Stromal cell of bone marrow (primary cell): ENCODE results near the gene LRRFIP2.
"Not testable (repeated sequence)": the region's sequence is repeated elsewhere in the genome, so short reads cannot be mapped to it uniquely, and the experiment has no call there.

Experiments used
- DNase-seq: peaks from one replicate; pipeline ENCODE4 v3.0.0-alpha.2; 2012; ENCODE audit warnings: low read depth

Gene LRRFIP2

GRCh38 chr3:37143821-37144220 lies 30.6 kb downstream of the LRRFIP2 start:
- no peak for DNase-seq

GRCh38 chr3:37141676-37142075 lies 32.7 kb downstream of the LRRFIP2 start:
- no peak for DNase-seq

DNA sequence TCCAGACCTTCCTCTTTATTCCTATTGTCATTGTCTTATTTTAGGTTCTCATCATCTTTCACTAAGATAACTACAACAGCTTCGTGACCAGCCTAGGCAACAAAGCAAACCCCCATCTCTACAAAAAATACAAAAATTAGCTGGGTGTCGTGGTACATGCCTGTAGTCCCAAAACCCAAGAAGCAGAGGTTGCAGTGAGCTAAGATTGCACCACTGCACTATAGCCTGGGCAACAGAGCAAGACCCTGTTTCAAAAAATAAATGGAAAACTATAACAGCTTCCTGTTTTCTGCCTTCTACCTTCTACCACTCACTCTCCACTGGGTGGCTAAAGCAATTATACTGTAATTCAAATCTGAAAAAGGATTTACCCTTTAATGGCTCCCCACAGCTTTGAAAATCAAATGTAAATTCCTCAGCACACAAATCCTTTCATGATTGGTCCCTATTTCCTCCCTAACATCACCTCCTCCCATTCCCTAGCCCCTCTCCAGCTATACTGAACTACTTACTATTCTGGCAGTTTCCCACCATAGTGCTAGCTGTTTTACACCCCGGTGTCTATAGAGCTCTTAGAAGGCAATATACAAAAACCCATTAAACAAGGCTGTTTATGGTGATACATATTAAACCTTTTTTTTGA lies 33.4 kb downstream of the LRRFIP2 start:
- DNase-seq: no peak

GRCh38 chr3:37139567-37140052 lies 34.8 kb downstream of the LRRFIP2 start:
- DNase-seq: no peak

DNA sequence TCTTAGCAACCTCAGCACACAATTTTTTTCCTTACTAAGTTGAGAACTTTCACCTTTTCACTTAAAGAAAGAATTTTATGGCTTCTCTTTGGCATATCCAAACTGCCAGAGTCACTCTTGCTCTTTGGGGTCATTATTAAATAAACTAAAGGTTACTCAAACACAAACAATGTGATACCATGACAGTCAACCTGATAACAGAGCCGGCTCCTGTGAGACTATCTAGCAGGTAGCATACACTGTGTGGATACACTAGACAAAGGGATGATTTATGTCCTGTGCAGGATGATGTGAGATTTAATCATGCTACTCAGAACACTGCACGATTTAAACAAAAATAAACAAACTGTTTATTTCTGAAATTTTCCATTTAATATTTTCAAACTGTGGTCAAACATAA lies 35.6 kb downstream of the LRRFIP2 start:
- DNase-seq: no peak

GRCh38 chr3:37137516-37137915 lies 36.9 kb downstream of the LRRFIP2 start:
- no peak for DNase-seq

DNA sequence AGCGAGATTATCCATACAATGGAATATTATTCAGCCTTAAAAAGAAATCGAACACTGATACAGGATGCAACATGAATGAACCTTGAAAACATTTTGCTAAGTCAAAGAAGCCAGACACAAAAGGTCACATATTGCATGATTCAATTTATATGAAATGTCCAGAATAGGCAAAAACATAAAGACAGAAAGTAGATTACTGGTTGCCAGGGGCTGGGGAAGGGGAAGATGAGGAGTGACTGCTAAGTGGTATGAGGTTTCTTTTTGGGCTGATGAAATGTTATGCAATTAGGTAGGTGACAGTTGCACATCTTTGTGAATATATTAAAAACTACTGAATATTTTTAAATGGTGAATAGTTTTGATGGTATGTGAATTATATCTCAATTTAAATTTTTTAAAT lies 38.3 kb downstream of the LRRFIP2 start:
- DNase-seq: no peak

GRCh38 chr3:37135561-37135960 lies 38.8 kb downstream of the LRRFIP2 start:
- no peak for DNase-seq

- DNase-seq: no peak
Measured at GRCh38 chr3:37132334-37132733, 42.0 kb downstream of the LRRFIP2 start.

DNA sequence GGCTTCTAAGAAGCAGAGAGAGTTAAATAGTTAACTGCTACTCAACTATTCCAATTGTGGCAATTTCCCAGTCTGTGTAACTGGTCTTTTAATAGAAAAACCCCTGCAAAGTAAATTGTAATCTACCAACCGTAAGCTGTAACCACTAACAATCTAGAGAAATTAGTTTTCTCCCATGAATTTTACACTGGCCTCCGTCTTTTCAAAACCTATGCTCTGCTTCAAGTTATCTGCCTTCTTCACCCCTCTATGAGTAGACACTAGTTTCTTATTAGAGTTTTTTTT lies 42.6 kb downstream of the LRRFIP2 start:
- DNase-seq: no peak

- DNase-seq: no peak
Measured at GRCh38 chr3:37130984-37131859, 43.2 kb downstream of the LRRFIP2 start.

DNA sequence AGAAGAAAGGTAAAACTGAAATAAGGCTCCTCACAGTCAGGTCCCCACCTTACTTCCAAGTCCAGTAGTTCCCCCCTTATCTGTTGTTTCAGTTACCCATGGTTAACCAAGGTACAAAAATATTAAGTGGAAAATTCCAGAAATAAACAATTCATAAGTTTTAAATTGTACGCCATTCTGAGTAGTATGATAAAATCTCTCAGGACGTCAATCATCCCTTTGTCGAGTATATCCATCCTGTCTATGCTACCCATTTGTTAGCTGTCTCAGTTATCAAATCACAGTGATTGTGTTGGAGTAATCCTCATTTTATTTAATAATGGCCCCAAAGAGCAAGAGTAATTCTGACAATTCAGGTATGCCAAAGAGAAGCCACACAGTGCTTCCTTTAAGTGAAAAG lies 43.9 kb downstream of the LRRFIP2 start:
- no peak for DNase-seq

DNA sequence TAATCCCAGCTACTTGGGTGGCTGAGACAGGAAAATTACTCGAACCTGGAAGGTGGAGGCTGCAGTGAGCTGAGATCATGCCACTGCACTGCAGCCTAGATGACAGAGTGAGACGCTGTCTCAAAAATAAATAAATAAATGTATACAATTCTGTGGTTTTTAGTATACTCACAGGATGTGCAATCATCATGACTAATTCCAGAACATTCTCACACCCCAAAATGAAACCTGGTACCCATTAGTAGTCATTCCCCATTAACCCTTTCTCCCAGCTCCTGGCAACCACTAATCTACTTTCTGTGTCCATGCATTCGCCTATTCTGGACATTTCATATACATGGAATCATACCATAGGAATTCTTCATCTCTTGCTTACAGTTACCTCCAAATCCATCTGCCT lies 44.5 kb downstream of the LRRFIP2 start:
- DNase-seq: no peak

DNA sequence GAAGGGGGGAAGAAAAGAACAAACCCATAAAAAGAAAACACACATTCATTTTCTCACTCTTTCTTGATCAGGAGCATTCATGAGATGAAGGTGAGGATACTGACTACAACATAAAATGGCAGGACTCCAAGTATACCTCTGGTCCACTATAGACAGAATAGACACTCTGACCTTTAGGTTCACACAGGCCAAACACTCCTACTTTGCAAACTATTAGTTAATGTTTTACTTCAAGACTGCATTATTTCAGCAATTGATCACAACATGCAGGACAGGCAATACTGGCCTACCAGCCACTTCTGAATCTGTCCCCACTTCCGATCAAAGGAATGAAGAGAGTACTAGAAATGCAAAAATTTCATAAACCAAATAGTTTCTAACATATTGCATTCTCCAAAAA lies 47.0 kb downstream of the LRRFIP2 start:
- no peak for DNase-seq

- DNase-seq: no peak
Measured at GRCh38 chr3:37126856-37127255, 47.5 kb downstream of the LRRFIP2 start.

- DNase-seq: no peak
Measured at GRCh38 chr3:37125195-37126073, 48.9 kb downstream of the LRRFIP2 start.

DNA sequence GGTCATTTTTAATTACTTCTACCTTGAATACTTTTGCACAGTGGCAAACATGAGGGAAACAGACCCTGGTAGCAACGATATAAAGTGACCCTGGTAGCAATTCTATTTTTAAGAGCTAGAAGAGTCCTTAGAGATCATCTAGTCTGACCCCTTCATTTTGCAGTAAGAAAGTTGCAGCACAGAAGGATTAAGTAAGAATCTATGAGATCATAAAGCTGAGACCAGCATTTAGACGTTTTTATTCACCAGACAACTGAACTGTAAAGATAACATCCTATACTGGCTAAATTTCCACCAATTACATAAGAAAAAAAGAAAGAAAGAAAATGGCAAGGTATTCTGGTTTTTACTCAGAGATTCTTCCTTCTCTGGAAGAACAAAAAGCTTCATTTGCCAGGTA lies 49.9 kb downstream of the LRRFIP2 start:
- no peak for DNase-seq

- no peak for DNase-seq
Measured at GRCh38 chr3:37123292-37123691, 51.1 kb downstream of the LRRFIP2 start.

GRCh38 chr3:37122069-37122468 lies 52.3 kb downstream of the LRRFIP2 start:
- DNase-seq: not testable (repeated sequence)

DNA sequence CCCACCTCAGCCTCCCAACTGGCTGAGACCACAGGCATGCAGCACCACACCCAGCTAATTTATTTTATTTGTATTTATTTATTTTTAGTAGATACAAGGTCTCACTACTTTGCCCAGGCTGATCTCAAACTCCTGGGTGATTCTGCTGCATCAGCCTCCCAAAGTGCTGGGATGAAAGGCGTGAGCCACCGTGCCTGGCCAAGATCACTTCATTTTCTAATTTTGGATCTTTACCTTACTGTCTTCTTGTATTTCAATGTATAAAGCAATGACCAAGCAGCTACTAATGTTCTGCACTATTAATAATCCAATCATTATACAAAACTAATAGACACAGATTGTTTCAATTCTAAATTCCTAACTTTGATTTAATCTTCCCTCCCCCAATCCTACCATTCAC lies 56.2 kb downstream of the LRRFIP2 start:
- DNase-seq: no peak

DNA sequence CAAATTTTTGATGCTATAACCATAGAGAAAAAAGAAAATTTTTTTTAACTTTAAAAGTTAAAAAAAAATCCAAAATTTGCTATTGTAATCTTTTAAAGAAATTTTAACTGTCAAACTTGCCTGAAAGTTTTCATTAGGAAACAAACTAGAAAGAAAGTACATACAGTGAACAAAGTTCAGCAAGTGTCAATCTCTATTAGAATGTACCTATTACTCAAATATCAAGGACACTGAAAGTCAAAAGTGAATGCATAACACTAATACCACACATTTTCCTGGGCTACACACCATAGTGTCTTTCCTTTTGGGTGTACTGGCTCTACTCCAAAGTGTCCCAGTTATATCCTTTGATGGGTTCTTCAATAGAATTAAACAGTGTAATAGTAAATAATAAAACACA lies 56.8 kb downstream of the LRRFIP2 start:
- no peak for DNase-seq

- no peak for DNase-seq
Measured at GRCh38 chr3:37116998-37117397, 57.4 kb downstream of the LRRFIP2 start.

- DNase-seq: no peak
Measured at GRCh38 chr3:37115446-37115845, 58.9 kb downstream of the LRRFIP2 start.
